Astrocyte of the spinal cord (primary cell): ENCODE results near the gene BAZ2B.
"Not testable (repeated sequence)": the region's sequence is repeated elsewhere in the genome, so short reads cannot be mapped to it uniquely, and the experiment has no call there.

Experiments
- DNase-seq: peaks from one replicate; pipeline ENCODE4 v3.0.0; 2011; ENCODE audit warnings: low read depth, low spot score
- H3K4me3 ChIP-seq: 2 replicates; pipeline ENCODE4 v1.5.1; 2011; ENCODE audit warnings: low read depth, mild to moderate bottlenecking, low read length, moderate library complexity
- in situ Hi-C: cut with HindIII; loops from 2 replicates; pipeline ENCODE4 v1.10.0; 2017; ENCODE audit warnings: low sequenced_read_pairs
- TF ChIP-seq, protein P1 (sequence below): IDR thresholded peaks from 2 replicates; pipeline ENCODE4 v1.5.1; 2012; ENCODE audit warnings: low read depth, mild to moderate bottlenecking, low read length, inconsistent platforms

Gene BAZ2B

DNA sequence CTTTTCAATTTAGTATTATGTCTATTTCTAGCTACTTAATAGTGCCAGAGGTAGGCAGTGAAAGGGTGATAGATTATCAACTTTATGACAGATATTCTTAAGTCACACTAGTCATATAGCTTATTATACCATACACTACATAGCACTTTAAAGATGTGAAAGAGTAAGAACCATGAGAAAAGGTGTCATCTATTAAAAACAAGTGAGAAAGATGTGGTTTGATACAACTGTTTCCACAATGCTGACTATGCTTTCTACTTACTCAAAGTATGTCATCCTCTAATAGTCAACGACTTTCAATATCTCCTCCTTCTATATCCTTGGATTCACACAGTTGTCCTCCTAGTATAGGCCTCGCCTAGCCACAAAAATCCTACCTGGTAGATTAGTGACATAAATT lies 196.9 kb downstream of the BAZ2B start:
- in situ Hi-C loops: no loop called here

GRCh38 chr2:159411460-159411859 lies 204.9 kb downstream of the BAZ2B start:
- DNase-seq: no peak
- H3K4me3 ChIP-seq: no peak overlapping the region
- TF ChIP-seq, protein P1, sequence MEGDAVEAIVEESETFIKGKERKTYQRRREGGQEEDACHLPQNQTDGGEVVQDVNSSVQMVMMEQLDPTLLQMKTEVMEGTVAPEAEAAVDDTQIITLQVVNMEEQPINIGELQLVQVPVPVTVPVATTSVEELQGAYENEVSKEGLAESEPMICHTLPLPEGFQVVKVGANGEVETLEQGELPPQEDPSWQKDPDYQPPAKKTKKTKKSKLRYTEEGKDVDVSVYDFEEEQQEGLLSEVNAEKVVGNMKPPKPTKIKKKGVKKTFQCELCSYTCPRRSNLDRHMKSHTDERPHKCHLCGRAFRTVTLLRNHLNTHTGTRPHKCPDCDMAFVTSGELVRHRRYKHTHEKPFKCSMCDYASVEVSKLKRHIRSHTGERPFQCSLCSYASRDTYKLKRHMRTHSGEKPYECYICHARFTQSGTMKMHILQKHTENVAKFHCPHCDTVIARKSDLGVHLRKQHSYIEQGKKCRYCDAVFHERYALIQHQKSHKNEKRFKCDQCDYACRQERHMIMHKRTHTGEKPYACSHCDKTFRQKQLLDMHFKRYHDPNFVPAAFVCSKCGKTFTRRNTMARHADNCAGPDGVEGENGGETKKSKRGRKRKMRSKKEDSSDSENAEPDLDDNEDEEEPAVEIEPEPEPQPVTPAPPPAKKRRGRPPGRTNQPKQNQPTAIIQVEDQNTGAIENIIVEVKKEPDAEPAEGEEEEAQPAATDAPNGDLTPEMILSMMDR: no peak
- in situ Hi-C loops: no loop called here

More for the DNA sequence above, 196.9 kb downstream of the BAZ2B start:
- TF ChIP-seq, protein P1: no peak
- H3K4me3 ChIP-seq: no peak overlapping the region
- no peak for DNase-seq

DNA sequence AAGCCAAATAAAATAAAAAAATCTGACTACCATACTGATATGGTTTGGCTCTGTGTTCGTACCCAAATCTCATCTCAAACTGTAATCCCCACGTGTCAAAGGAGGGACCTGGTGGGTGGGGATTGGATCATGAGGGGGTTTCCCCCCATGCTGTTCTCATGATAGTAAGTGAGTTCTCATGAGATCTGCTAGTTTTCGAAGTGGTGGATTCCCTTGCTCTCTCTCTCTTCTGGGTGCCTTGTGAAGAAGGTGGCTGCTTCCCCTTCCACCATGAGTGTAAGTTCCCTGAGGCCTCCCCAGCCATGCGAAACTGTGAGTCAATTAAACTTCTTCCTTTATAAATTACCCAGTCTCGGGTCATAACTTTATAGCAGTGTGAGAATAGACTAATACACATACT lies 206.1 kb downstream of the BAZ2B start:
- TF ChIP-seq, protein P1: no peak
- no peak overlapping the region for H3K4me3 ChIP-seq
- in situ Hi-C loops: no loop called here
- DNase-seq: no peak

GRCh38 chr2:159409116-159409800 lies 207.1 kb downstream of the BAZ2B start:
- TF ChIP-seq, protein P1: no peak
- in situ Hi-C loops: no loop called here
- DNase-seq: no peak
- H3K4me3 ChIP-seq: no peak overlapping the region

GRCh38 chr2:159402790-159403189 lies 213.6 kb downstream of the BAZ2B start:
- DNase-seq: no peak
- TF ChIP-seq, protein P1: no peak
- in situ Hi-C loops: no loop called here
- no peak overlapping the region for H3K4me3 ChIP-seq

DNA sequence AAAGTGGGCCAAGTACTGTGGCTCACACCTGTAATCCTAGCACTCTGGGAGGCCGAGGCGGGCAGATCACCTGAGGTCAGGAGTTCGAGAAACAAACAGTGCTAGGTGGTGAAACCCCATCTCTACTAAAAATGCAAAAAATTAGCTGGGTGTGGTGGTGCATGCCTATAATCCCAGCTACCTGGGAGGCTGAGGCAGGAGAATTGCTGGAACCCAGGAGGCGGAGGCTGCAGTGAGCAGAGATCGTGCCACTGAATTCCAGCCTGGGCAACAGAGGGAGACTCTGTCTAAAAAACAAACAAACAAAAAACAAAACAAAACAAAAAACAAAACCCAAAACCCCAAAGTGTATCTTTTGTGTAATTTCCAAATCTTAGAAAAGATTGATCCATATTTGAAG lies 214.2 kb downstream of the BAZ2B start:
- H3K4me3 ChIP-seq, DNase-seq, in situ Hi-C loops: not testable (repeated sequence)

- H3K4me3 ChIP-seq: no peak overlapping the region
- no peak for DNase-seq
- in situ Hi-C loops: no loop called here
- TF ChIP-seq, protein P1: no peak
Measured at GRCh38 chr2:159399716-159400415, 216.5 kb downstream of the BAZ2B start.
